Measurements from ENCODE around the gene SIM2.

SIM2 gene

DNA sequence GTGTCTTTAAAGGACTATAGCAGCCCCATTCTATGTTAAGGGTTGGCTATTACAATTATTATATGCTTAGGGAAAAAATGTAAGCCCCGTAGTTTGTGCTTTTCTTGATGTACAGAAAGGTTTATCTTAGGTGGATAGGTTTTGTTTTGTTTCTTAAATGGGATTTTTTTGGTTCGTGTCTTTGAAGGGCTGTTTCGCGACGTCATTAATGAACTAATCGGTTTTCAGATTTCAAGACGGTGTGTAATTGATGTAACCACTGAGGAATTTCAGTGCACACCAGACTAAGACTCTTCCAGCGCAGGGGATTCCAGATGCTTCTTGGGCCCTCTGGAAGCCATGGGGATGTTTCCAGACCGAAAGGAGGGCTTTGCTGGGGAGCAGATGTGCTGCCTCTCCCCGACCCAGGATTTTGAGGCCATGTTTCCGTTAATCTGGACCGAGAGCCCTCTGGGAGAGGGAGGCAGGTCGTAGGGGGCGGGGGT lies 4.8 kb upstream of the SIM2 start:
- ChIA-PET POLR2A (no interaction called here), CTCF (no interaction called here)
- H3K4me3 ChIP-seq (ENCODE audit: low read depth, low read length), result no peak overlapping the region
- DNase-seq (ENCODE audit: low read depth, low spot score), result no peak
- TF ChIP-seq, protein P1, sequence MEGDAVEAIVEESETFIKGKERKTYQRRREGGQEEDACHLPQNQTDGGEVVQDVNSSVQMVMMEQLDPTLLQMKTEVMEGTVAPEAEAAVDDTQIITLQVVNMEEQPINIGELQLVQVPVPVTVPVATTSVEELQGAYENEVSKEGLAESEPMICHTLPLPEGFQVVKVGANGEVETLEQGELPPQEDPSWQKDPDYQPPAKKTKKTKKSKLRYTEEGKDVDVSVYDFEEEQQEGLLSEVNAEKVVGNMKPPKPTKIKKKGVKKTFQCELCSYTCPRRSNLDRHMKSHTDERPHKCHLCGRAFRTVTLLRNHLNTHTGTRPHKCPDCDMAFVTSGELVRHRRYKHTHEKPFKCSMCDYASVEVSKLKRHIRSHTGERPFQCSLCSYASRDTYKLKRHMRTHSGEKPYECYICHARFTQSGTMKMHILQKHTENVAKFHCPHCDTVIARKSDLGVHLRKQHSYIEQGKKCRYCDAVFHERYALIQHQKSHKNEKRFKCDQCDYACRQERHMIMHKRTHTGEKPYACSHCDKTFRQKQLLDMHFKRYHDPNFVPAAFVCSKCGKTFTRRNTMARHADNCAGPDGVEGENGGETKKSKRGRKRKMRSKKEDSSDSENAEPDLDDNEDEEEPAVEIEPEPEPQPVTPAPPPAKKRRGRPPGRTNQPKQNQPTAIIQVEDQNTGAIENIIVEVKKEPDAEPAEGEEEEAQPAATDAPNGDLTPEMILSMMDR (IDR thresholded peaks at IDR 0.05; ENCODE audit: insufficient read depth, low read length, missing control alignments), result no peak

DNA sequence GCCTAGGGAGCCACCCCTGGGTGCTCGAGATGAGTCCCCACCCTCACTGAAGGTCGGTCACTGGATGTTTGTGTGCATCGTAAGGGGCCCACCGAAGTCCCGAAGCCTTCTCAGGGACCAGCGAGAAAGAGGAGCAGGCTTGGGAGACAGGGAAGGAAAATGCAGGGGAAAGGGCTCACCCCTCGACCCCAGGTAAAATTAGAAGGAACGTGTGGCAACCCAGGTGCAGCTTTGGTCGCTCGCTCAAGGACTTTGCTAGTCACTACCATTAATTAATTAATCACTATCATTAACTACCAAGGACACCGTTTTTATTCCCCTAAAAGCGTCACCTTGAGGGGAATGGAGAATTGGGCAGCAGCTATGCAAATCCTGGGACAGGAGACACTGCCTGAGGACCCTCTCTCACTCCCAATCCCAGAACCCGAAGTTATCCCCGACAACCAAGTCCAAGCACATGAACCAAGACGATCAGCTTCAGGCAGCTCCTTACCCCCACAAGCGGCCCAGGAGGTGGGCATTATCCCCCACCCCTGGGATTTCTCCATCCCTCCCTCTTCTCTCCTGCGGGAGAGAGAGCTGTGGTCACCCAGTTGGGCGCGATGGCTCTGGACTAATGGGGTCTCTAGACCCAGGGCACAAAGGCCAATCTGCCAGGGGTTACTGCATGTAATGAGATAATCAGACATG lies 4.2 kb upstream of the SIM2 start:
- no peak for DNase-seq (ENCODE audit: low read depth, low spot score)
- TF ChIP-seq, protein P1 (IDR thresholded peaks at IDR 0.05; ENCODE audit: insufficient read depth, low read length, missing control alignments), result no peak
- ChIA-PET POLR2A (no interaction called here), CTCF (interaction anchor here (1.1 kb wide), 1 partner anchor 9 kb away, joined by 3 read pairs; no protein-coding TSS in a partner anchor)
- no peak overlapping the region for H3K4me3 ChIP-seq (ENCODE audit: low read depth, low read length)

DNA sequence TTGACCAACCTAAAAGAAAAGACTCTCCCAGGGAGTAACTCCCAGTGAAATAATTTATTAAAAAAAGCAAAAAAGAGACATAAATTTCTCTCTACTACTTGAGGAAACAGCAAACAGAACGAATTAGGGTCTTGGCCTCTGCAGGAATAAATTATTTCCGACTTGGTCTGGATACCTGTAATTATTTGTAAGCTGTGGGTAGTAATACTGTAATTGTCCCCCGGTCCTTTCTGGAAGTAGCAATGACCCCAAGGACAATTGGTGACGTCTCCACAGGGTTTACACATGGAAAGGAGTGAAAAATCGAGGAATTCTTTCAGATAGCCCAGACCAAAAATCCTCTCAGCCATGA lies 3.7 kb upstream of the SIM2 start:
- POLR2A ChIA-PET, result no interaction called here
- CTCF ChIA-PET, result interaction anchor here (1.1 kb wide), 1 partner anchor 9 kb away, joined by 3 read pairs; no protein-coding TSS in a partner anchor
- no peak for DNase-seq (ENCODE audit: low read depth, low spot score)
- TF ChIP-seq, protein P1 (IDR thresholded peaks at IDR 0.05; ENCODE audit: insufficient read depth, low read length, missing control alignments), result no peak
- H3K4me3 ChIP-seq (ENCODE audit: low read depth, low read length), result no peak overlapping the region

DNA sequence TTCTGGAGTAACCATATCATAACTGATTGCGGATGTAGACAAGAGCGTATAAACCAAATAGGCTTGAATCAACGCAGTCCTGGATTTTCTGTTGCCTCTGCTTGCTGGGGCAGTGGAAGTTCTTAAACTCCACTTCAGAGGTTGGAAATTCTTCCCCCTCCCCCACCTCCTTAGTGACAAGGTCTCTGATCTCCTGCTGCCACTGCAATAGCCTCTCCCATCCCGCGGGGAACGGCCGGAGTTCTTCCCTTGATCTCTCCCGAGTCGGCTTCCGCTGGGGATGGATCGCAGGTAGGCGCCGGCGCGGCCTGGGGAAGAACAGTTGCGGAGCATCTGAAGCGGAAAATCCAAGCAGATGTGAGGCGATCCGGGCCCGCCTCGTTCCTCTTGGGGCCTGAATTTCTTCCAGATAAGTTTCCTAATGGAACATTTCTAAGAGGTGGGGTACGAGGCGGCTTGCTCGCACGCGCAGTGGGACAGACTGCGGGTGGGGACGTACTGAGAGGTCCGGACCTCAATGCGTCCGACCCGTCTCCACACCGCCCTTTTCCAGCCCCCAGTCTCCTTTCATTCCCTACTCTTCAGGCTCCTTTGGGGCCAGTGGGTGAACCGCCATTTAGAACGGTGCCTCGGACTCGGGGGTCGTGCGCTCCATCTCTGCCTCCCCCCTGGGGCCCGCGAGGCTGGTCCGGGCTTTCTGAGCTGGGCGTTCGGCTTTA lies 3.1 kb upstream of the SIM2 start:
- POLR2A ChIA-PET, result no interaction called here
- CTCF ChIA-PET, result interaction anchor here (1.0 to 1.1 kb wide), 2 partner anchors 8 to 50 kb away, joined by 3 read pairs; no protein-coding TSS in a partner anchor
- TF ChIP-seq, protein P1 (IDR thresholded peaks at IDR 0.05; ENCODE audit: insufficient read depth, low read length, missing control alignments), result no peak
- DNase-seq (ENCODE audit: low read depth, low spot score), result no peak
- H3K4me3 ChIP-seq (ENCODE audit: low read depth, low read length), result no peak overlapping the region

DNA sequence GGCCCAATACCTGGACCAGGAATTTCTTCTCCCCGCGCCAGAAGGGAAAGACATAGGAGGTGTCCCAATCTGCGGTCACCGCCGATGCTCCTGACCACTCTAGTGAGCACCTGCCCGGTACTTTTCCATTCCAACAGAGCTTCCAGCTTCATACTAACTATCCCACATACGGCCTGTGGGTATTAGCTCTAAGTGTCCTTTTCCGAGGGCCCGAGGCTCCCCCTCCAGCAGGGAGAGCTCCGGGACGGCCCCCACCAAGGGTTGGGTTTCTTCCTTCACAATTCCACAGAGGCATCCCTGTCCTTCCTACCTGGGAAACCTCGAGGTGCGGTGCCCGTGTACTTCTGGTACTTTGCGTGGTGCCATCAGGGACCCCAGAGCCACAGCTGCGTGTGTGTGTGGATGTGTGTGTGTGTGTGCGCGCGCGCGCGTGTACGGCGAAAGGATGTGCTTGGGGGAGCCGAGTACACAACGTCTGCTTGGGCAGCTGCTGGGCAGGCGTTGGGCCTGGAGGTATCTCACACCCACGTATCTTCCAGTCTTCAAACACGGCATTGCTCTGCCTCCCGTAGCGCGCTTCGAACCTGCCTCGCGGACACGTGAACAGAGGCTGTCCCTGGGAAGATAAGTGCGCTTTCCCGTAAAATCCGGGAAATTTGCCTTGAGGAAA lies 2.4 kb upstream of the SIM2 start:
- DNase-seq (ENCODE audit: low read depth, low spot score), result no peak
- POLR2A ChIA-PET, result no interaction called here
- CTCF ChIA-PET, result interaction anchor here (1.0 kb wide), 1 partner anchor 50 kb away, joined by 3 read pairs; no protein-coding TSS in a partner anchor
- TF ChIP-seq, protein P1 (IDR thresholded peaks at IDR 0.05; ENCODE audit: insufficient read depth, low read length, missing control alignments), result no peak
- H3K4me3 ChIP-seq (ENCODE audit: low read depth, low read length), result no peak overlapping the region
